HG02571 (cell line): ENCODE data around the gene KRTAP15-1.

Source experiments
- ATAC-seq: cut with Tn5 transposase; IDR thresholded peaks from one replicate; pipeline ENCODE4 v1.9.1; 2021; ENCODE audit warnings: mild to moderate bottlenecking, moderate library complexity; ENCODE audit not compliant: unreplicated experiment

Gene KRTAP15-1, protein sequence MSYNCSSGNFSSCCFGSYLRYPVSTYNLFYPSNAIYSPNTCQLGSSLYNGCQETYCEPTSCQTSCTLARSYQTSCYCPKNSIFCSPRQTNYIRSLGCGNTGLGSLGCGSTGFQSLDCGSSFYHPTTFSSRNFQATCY

DNA sequence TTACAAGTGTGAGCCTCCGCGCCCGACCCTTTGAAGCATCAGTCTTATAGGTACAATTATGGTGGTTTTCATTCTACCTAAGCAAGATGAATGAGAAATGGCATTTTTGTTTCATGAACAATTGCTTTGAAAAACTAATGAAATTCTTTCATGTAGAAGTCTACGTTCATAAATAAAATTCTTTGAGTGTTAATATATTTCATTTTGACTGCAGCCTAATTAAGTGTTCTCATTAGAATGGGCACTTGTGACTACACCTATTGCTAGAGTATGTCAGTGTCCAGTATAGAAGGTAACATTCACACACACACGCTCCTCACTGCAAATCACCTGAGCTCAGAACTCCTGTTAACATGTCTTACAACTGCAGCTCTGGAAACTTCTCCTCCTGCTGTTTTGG is at the start of gene KRTAP15-1:
Gene KRTAP15-1, plus strand, starts transcription at position 301 of the 400 bp plus-strand sequence. Its CDS starts 53 bp downstream, at position 354.
- ATAC-seq = no peak

- no peak for ATAC-seq
Observed at GRCh38 chr21:30391492-30392025, 48.5 kb upstream of the KRTAP15-1 start.

DNA sequence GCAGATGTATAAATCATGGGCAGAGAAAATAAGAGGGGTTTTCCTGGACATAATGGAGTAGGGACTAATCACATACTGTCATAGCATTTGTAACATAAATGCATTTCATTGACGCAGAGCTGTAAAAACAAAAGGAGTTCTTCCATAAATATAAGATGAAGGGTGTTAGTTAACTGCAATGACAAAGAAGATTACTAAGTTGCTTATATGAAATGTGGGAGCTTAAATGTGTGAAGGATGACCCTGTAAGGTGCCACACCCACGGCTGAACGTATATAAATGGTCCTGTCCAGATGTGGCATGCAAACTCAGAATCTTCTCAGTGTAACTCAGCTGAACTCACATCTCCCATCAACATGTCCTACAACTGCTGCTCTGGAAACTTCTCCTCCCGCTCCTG is 44.3 kb upstream of the KRTAP15-1 start, which contains the start of gene KRTAP13-1:
Gene KRTAP13-1, plus strand, starts transcription at position 301 of the 400 bp plus-strand sequence. Its CDS starts 56 bp downstream, at position 357.
- ATAC-seq = no peak

DNA sequence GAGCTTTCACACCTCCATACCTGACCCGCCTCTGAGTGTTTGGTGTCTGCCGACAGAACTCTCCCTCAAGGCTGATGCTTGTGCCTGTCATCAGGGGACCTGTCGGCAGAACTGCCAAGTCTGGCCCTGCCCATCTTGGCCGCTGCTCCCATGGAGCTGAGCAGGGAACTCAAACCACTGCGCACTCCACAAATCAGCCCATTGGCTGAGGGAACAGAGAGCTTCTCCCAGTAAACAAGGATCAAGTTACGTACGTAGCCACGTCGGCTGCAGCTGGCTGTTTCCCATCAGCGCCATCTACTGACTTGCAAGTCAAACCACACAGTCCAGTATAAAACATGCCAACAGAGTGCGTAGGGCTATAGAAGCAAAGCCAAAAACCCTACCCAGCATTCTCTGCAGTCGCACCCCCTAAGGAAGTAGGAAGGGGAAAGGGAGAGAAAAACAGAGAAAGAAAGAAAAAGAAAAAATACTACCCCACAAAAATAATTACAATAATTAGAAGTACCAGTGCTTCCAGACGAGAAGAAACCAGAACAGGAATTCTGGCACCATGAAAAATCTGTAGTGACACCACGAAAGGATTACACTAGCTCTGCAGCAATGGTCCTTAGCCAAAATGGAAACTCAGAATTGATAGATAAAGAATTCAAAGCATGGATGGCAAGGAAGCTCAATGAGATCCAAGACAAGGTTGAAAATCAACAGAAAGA is 31.1 kb upstream of the KRTAP15-1 start:
- ATAC-seq = no peak

- ATAC-seq = no peak
Observed at GRCh38 chr21:30415993-30416392, 24.1 kb upstream of the KRTAP15-1 start.

DNA sequence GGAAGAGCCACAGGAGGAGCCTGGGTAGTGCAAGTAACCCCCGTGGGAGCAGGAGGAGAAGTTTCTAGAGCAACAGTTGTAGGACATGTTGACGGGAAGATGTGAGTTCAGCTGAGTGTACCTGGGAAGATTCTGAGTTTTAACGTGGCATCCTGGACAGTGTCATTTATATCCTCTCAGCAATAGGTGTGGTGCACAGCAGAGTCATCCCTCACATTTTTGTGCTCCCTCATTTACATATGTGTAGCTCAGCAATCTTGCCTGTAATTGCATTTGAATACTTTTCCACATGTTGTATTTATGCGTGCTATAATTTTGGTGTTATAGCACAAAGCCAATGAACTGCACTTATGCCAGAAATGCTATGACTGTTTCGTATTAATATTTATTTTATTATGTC is 14.2 kb upstream of the KRTAP15-1 start, which contains the start of gene KRTAP13-3:
Gene KRTAP13-3, minus strand, starts transcription at position 101 of the 400 bp plus-strand sequence. Its CDS starts 14 bp downstream, at position 87.
- ATAC-seq = no peak

- ATAC-seq = no peak
Observed at GRCh38 chr21:30426731-30427130, 13.3 kb upstream of the KRTAP15-1 start.

DNA sequence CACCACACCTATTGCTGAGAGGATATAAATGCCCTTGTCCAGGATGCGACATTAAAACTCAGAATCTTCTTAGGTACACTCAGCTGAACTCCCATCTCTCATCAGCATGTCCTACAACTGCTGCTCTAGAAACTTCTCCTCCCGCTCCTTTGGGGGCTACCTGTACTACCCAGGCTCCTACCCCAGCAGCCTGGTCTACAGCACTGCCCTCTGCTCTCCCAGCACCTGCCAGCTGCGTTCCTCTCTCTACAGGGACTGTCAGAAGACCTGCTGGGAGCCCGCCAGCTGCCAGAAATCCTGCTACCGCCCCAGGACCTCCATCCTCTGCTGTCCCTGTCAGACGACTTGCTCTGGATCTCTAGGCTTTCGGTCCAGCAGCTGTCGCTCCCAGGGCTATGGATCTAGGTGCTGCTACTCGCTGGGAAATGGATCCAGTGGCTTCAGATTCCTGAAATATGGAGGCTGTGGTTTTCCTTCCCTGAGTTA is 9.9 kb upstream of the KRTAP15-1 start, which contains the start of gene KRTAP13-4:
Gene KRTAP13-4, plus strand, starts transcription at position 51 of the 486 bp plus-strand sequence. Its CDS starts 56 bp downstream, at position 107.
- no peak for ATAC-seq

- ATAC-seq = no peak
Observed at GRCh38 chr21:30434033-30434631, 5.9 kb upstream of the KRTAP15-1 start.

- ATAC-seq = no peak
Observed at GRCh38 chr21:30437010-30437565, 3.0 kb upstream of the KRTAP15-1 start.

DNA sequence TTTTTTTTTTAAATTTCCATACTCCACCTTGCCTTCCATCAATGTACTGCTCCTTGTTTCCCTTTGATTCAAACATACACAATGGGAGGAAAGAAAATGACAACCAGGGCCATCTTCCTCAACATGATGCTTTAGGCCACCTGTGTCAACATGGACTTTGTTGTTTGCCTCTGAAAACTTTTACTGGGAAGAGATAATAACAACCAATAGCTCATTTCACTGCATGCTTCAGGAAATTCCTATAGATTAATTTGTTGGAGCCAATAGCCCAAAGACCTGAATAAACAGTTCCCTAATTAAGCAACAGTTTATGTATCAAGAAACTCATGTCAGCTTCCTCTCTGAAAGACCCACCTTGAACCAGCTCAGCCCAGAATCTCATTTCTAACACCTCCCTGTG is 3.2 kb downstream of the KRTAP15-1 start:
- no peak for ATAC-seq

GRCh38 chr21:30444204-30444603 is 4.1 kb downstream of the KRTAP15-1 start:
- no peak for ATAC-seq

GRCh38 chr21:30447056-30447455 is 7.0 kb downstream of the KRTAP15-1 start:
- ATAC-seq = no peak

GRCh38 chr21:30448514-30448913 is 8.4 kb downstream of the KRTAP15-1 start:
- ATAC-seq = no peak

DNA sequence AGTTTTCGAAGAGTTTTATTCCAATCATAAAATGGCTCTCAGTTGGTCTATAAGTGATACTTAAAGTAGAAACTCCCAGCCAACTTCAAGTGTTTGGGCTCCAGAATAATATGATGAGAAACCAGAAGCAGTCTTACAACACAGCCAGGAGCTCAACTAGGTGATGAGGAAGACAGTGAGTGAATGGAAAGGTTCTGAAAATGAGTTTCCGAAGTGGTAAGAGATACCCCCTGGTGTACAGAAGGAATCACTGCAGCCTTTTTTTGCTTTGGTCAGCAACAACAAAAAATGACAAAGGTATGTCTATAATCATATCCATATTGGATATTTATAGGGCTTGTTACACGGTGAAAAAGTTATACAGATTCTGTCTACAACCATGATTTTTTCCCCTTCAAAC is 23.6 kb downstream of the KRTAP15-1 start:
- ATAC-seq = no peak

DNA sequence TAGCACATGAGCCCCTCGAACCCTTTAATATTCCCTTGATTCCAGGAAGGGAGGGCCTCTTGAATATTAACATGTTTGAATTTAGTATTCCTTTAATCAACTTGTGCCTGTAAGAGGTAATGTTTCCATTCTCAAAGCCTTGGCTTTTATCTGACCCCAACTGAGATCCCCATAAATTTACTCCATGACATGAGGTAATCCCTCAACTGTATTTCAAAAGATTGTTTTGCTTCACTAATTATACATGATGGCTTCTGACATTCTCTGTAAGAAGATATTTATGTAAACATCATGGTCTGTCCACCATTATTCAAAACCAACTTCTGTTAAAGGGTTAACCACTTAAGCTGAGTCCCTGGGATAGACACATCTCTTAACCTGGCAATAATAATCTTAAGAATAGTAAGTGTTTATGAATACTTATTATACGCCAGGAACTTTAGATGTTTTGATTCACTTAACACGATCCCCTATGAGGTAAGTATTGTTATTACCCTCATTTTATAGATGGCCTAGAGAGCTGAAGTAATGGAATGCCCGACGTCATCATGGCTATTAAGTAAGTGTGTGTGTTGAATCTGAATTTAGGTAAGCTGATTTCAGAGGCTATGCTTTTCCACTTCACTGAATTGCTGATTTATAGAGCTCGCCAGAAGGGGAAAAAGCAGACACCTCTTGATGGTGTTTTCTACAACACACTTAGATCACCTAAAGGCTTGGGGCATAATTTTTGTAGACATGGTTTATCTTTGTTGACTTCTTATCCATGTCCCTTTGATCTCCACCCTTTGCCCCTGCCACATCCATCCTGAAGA is 29.0 kb downstream of the KRTAP15-1 start:
- no peak for ATAC-seq

- ATAC-seq = no peak
Observed at GRCh38 chr21:30478004-30478403, 37.9 kb downstream of the KRTAP15-1 start.

DNA sequence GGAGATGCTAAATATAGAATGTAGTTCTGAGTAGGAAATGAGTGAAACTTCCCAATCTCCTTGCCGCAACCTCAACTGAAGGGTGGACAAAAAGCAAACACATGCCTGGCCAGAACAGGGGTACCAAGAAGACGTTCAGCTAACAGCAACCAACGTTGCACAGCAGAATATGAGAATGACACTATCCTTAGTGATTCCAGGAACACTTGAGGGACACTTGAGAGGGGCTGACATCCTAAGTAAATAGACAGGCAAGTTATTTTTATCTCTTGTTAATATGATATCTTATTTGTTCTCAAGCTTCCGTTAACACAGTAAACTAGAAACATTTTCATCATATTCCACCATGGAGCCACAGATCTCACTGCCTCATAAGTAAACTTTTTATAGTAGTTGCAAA is 39.2 kb downstream of the KRTAP15-1 start:
- no peak for ATAC-seq

GRCh38 chr21:30480145-30480544 is 40.1 kb downstream of the KRTAP15-1 start, which contains the start of gene KRTAP19-1:
KRTAP19-1 (minus strand) TSS chr21:30480367; CDS start chr21:30480317, 50 bp downstream.
- no peak for ATAC-seq

DNA sequence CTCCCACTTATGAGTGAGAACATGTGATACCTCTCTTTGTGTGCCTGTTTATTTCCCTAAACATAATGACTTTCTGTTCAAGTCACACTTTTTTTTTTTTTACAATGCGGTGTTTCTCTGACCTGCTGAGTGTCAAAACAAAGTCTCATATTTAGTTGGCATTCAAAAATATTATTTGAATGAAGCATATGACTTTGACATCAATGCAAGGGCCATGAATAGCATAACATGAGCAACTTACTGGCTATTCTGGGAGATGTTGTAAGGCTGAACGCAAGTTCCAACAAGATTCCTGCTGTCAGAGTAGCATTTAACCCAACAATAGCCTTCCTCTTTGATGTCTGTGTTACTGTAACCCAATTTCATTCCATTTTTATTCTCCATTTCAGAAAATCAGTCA is 42.1 kb downstream of the KRTAP15-1 start:
- ATAC-seq = no peak
